ENCODE results near the gene ARF3.
"Not testable (repeated sequence)": the region's sequence is repeated elsewhere in the genome, so short reads cannot be mapped to it uniquely, and the experiment has no call there.

Gene ARF3

GRCh38 chr12:48925304-48926011 is 31.8 kb downstream of the ARF3 start, which contains the start of gene FKBP11:
Gene FKBP11, minus strand, starts transcription at chr12:48925492. Its CDS starts 64 bp downstream, at chr12:48925428.
- DNase-seq, result peak; percentile 86

- DNase-seq, result peak; percentile 84
These were observed 32.5 kb downstream of the ARF3 start for GRCh38 chr12:48924617-48925303.

DNA sequence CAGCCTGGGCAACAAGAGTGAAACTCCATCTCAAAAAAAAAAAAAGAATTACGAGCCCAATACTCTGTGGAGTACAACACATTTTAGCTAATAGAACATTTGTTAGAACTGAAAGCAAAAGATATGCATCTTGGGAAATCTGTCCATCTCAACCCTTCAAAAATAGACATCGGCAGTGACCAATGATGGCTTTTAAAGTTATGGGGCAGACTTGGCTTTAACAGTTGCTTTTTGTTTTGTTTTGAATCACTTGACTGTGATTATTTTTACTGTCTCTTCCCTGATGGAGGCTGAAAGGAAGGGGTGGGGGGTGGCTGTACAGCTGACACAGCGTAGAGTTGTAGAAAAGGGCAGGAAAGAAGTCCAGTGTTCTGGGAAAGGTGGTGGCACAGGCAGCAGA is 34.2 kb downstream of the ARF3 start:
- no peak for DNase-seq

DNA sequence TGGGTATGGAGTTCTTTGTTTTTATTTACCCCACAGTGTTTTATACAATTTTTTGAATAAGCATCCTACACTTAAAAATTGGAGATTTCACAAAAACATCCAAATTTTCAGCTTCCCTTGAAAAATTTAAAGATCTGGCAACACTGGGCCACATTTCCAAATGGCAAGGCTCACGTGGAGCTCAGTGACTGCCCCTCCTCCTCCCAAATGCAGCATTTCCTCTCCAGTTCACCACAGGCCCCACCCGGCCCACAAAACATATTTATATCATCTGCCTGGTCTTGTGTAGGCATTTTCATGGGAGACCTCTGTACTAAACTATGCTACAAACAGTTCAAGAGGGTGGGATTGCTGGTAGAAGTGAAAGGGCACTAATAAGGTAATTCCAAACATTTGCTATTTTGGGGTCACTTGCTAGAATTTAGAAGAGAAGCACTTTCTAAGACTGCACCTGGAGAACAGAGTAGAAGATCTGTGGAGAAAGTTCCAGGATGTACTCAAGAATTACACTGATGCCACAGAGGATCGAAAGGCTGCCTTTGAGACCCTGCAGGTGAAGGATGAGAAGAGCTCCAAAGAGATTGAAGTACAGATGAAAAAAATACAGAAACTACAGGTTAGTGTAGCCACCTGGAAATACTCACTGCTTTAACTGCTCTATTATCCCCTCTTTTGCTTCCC is 39.3 kb downstream of the ARF3 start:
- peak; percentile 58 for DNase-seq

DNA sequence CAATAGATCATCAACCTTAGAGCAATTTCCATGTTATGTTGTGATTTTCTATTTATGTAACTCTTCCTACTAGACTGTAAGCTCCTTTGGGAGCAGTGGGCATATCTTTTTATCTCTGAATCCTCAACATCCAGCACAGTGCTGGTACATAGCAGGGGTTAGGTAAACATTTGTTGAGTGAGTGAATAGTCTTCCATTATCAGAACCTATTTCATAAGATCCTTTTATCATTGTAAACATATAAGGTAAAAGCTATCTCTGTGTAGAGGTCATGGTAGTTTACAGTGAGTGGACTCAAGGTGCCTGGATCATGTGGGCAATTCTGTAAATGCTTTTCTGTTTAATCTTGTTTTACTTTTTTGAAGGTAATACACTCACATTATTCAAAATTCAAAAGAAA is 47.1 kb downstream of the ARF3 start:
- no peak for DNase-seq

DNA sequence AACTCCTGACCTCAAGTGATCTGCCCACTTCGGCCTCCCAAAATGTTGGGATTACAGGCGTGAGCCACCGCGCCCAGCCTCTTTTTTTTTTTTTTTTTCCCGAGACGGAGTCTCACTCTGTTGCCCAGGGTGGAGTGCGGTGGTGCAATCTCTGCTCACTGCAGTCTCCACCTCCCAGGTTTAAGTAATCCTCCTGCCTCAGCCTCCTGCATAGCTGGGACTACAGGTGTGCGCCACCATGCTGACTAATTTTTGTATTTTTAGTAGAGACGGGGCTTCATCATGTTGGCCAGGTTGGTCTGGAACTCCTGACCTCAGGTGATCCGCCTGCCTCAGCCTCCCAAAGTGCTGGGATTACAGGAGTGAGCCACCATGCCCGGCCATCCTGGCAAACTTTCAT is 47.6 kb downstream of the ARF3 start:
- not testable (repeated sequence) for DNase-seq

DNA sequence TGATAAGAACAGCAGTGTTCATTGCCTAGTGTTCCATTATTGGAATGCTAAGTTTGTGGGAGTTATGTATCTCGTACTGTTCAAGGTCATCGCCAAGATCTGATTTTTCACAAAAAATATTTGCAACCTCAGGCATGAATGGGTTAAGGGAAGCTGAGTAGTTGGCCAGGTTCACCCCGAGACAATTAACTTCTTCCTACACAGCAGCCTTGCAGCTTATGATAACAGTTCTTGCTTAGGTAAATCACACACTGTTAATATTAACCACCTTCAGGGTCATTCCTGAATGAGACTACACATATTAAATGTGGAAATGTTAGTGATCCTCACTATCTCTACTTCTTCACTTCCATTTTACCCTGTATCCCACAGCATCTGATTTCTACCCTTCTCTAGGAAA is 50.0 kb downstream of the ARF3 start:
- DNase-seq, result no peak

DNA sequence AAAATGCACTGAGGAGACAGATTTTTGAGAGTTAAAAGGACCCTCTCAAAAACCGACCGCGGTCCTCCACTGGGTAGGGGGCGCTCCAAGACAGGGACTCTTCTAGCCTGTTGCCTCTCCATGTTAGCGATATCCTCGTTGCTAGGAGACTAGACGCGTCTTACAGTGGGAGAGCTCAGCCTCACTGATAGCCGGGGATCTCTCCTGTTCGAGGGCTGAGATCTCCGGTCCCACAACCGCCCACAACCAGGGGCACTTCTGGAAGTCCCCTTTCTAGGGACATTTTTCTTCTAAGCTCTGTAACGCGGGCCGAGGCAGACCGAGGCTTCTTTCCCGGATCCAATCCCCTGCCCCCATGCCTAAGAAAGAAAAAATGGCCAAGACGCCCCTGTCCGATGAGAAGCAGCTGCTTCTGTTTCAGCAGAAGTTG is 53.3 kb downstream of the ARF3 start:
- peak; percentile 91 for DNase-seq

GRCh38 chr12:48903363-48903981 is 53.8 kb downstream of the ARF3 start:
- no peak for DNase-seq

GRCh38 chr12:48901278-48901677 is 56.0 kb downstream of the ARF3 start:
- no peak for DNase-seq

DNA sequence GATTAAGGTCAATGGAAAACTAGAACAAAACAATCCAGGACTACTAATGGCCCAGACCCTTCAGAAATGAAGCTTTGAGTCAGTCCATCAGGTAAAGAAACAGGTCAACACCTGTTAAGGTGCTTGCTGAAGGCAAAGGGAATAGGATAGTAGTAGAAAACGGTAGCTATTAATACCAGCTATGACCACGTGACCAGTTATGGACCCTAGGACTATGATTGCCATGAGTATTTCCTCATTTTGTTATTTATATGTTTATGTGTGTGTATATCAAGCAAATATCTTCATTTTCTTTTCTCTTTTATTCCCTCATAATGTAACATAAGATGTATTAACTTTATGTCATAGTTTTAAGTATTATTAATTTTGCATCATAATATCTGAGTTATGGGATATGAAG is 57.6 kb downstream of the ARF3 start:
- DNase-seq, result no peak

DNA sequence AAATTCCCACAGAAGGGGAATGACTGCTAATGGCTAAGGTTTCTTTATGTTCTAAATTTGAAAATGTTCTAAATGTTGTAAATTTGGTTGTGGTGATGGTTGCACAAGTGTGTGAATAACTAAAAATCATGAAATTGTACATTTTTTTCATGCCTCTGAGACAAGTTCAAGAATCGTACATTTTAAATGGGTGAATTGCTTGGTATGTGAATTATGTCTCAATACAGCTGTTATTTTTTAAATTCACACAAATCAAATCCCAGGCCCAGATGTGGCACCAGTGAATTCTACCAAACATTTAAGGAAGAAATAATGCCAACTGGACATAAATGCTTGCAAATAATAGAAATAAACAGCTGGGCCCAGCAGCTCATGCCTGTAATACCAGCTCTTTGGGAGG is 63.0 kb downstream of the ARF3 start:
- no peak for DNase-seq

DNA sequence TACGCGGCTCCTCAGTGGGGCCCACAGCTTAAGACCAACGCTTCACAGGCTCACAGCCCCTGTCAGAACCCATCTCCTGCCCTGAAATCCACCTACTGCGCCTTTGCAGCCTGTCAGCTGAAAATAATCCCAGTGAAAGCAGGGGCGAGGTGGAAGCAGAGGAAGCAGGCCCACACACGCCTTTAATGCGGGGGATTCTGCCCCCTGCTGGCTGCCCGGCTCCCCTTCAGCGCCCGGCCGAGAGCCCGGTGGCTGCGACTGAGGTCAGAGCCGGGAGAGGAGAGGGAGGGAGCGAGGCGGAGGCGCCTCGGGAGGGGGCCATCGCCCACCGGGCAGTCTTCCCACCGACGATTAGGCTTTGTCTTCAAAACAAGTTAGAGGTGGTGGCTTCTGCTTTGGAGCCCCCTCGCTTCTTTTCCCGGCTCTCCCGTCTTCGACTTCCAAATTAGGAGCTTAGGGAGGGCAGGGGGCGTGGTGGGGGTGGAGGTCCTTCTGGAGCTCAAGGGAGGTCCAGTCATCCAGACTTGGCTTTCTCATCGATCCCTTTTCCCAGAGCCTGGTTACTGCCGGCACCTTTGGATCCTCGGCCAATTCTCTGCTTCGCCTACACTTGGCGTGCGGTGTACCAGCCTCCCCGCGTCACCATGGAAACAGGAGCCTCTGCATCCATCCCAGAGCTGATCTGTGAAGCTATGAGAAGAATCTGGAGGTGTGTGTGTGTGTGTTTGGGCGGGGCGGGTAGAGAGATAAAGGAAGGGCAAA is 66.4 kb downstream of the ARF3 start:
- peak; percentile 79 for DNase-seq

GRCh38 chr12:48889679-48890078 is 67.6 kb downstream of the ARF3 start:
- DNase-seq, result no peak
